ENCODE measurements around the gene NRXN3.

- TF ChIP-seq POLR2A (IDR thresholded peaks at IDR 0.05) (no peak), CTCF (IDR thresholded peaks at IDR 0.05) (no peak)
These were observed 924.8 kb downstream of the NRXN3 start for GRCh38 chr14:79094951-79095350.

Data from body of pancreas (tissue), 4 donors.